Measurements from ENCODE around the gene ANKRD31. TPM values are rescaled to one million over a fixed set of nuclear protein-coding genes. Genes with fewer than 3 reads are reported as not detected.
"Not testable (repeated sequence)": the region's sequence is repeated elsewhere in the genome, so short reads cannot be mapped to it uniquely, and the experiment has no call there.

Gene ANKRD31
- total and polyA plus RNA-seq, 7 experiments from 2014 or later: 0.22 to 1.6 (median 0.59) TPM

DNA sequence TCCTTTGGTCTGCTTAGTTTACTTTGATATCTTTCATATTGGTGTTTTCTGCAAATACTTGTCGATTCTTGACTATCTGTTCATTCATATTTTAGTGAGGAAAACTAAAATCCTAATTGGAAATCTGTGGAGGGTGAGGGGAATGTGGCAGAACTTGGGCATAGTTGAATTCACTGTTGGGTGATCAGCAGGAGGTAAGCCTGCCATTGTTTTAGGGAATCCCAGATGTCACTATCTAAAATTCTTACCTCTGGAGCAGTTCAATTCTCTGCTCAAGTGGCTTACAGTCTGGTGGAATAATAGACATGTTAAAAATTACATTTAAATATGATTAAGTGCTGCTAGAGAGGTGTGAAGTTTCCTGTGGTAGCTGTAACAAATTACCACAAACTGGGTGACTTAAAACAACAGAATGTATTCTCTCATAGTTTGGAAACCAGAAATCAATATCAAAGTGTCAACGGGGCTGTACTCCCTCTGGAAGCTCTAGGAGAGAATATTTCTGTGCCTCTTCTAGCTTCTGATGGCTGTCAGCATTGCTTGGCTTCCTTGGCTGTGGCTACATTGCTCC lies 94.0 kb downstream of the ANKRD31 start:
- Histone ChIP-seq H3K36me3 (ENCODE audit: control insufficient read depth in 2 of 3, insufficient read depth in 3 of 3, low read length in 3 of 3) (no peaks in the 10 kb centered on the region), H3K4me3 (ENCODE audit: low read length) (no peak overlapping the region), H3K27ac (ENCODE audit: low read depth, low read length) (no peak overlapping the region), H3K9me3 (ENCODE audit: control insufficient read depth in 2 of 3, low read length in 3 of 3) (no peaks in the 10 kb centered on the region), H3K4me1 (ENCODE audit: control insufficient read depth in 2 of 2, insufficient read depth in 2 of 2, low read length in 2 of 2) (no peaks in the 10 kb centered on the region), H3K27me3 (ENCODE audit: control insufficient read depth in 2 of 2, insufficient read depth in 2 of 2, low read length in 2 of 2) (peaks cover 0 to 3% of the 10 kb centered on the region in 2 donors)
- H3K4me3 Mint-ChIP-seq: no peak overlapping the region
- ATAC-seq (no peak), DNase-seq (no peak)
- H3K9me3 Mint-ChIP-seq: peaks cover 0 to 11% (median 0%) of the 10 kb centered on the region in 11 donors
- peaks cover 2 to 29% (median 15%) of the 10 kb centered on the region in 7 donors for H3K4me1 Mint-ChIP-seq
- CTCF ChIA-PET: no interaction called here
- no peaks in the 10 kb centered on the region for H3K27me3 Mint-ChIP-seq
- intact Hi-C loops (cut with micrococcal nuclease): loop anchor here in 1 of 2 donors (2.0 kb wide), 1 partner anchor 16 kb away; no protein-coding TSS in a partner anchor
- POLR2A ChIA-PET: no interaction called here
- no peak overlapping the region for H3K27ac Mint-ChIP-seq
- peaks cover 0 to 2% (median 0%) of the 10 kb centered on the region in 5 donors for H3K36me3 Mint-ChIP-seq

DNA sequence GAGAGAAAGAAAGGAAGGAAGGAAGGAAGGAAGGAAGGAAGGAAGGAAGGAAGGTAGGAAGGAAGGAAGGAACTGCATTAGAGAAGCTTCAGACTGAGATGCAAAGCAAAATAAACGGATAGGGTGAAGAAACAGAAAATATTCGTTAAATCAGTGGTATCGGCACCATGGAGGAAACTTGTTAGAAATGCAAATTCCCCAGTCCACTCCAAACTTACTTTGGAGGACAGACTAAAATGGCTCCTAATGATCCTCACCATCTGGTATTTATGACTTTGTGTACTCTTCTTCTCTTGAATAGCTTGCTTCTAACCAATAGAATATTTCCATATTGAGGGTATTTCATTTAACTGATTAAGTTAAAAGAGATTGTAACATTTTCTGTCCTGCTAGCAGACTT lies 96.4 kb downstream of the ANKRD31 start:
- no peaks in the 10 kb centered on the region for H3K36me3 ChIP-seq (ENCODE audit: control insufficient read depth in 2 of 3, insufficient read depth in 3 of 3, low read length in 3 of 3)
- POLR2A ChIA-PET: interaction anchor here (0.7 kb wide), 1 partner anchor 82 kb away, joined by 5 read pairs; no protein-coding TSS in a partner anchor
- no peak overlapping the region for H3K27ac ChIP-seq (ENCODE audit: low read depth, low read length)
- intact Hi-C loops (cut with micrococcal nuclease): no loop called here
- no peaks in the 10 kb centered on the region for H3K4me1 ChIP-seq (ENCODE audit: control insufficient read depth in 2 of 2, insufficient read depth in 2 of 2, low read length in 2 of 2)
- Mint-ChIP-seq H3K27ac (peak overlapping the region in 3 of 9 donors; percentile 9 to 72 (median 39)), H3K27me3 (no peaks in the 10 kb centered on the region), H3K4me1 (peaks cover 0 to 14% (median 9%) of the 10 kb centered on the region in 7 donors), H3K36me3 (peaks cover 0 to 2% (median 0%) of the 10 kb centered on the region in 5 donors), H3K4me3 (no peak overlapping the region), H3K9me3 (peaks cover 0 to 11% (median 0%) of the 10 kb centered on the region in 11 donors)
- no peaks in the 10 kb centered on the region for H3K27me3 ChIP-seq (ENCODE audit: control insufficient read depth in 2 of 2, insufficient read depth in 2 of 2, low read length in 2 of 2)
- H3K4me3 ChIP-seq (ENCODE audit: low read length): no peak overlapping the region
- CTCF ChIA-PET: no interaction called here
- no peaks in the 10 kb centered on the region for H3K9me3 ChIP-seq (ENCODE audit: control insufficient read depth in 2 of 3, low read length in 3 of 3)
- ATAC-seq (no peak), DNase-seq (no peak)

DNA sequence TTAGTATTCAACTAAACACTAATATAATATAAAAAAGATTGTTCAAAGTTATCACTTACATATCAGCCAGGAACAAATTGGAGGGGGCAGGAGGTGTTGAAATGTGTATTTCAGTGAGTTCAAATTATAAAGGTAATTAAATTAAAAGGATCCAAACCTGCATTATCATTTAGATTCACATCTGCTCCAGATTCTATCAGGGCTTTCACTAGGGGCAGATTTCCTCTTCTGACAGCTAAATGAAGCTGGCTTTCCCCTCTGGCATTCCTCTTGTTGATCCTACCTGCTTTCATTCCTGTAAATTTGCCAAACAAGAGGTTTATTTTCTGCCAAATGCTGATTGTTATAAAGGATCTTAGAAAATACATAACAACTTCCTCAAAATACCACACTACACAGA lies 98.0 kb downstream of the ANKRD31 start:
- Mint-ChIP-seq H3K4me1 (peaks cover 0 to 10% (median 9%) of the 10 kb centered on the region in 7 donors), H3K4me3 (no peak overlapping the region), H3K36me3 (peaks cover 0 to 5% (median 0%) of the 10 kb centered on the region in 5 donors), H3K27me3 (no peaks in the 10 kb centered on the region), H3K9me3 (peaks cover 0 to 11% (median 0%) of the 10 kb centered on the region in 11 donors), H3K27ac (no peak overlapping the region)
- no peaks in the 10 kb centered on the region for H3K27me3 ChIP-seq (ENCODE audit: control insufficient read depth in 2 of 2, insufficient read depth in 2 of 2, low read length in 2 of 2)
- no peaks in the 10 kb centered on the region for H3K36me3 ChIP-seq (ENCODE audit: control insufficient read depth in 2 of 3, insufficient read depth in 3 of 3, low read length in 3 of 3)
- H3K27ac ChIP-seq (ENCODE audit: low read depth, low read length): no peak overlapping the region
- no peak for DNase-seq
- H3K4me3 ChIP-seq (ENCODE audit: low read length): no peak overlapping the region
- no peak for ATAC-seq
- CTCF ChIA-PET: no interaction called here
- H3K4me1 ChIP-seq (ENCODE audit: control insufficient read depth in 2 of 2, insufficient read depth in 2 of 2, low read length in 2 of 2): no peaks in the 10 kb centered on the region
- H3K9me3 ChIP-seq (ENCODE audit: control insufficient read depth in 2 of 3, low read length in 3 of 3): no peaks in the 10 kb centered on the region
- intact Hi-C loops (cut with micrococcal nuclease): no loop called here
- POLR2A ChIA-PET: no interaction called here

DNA sequence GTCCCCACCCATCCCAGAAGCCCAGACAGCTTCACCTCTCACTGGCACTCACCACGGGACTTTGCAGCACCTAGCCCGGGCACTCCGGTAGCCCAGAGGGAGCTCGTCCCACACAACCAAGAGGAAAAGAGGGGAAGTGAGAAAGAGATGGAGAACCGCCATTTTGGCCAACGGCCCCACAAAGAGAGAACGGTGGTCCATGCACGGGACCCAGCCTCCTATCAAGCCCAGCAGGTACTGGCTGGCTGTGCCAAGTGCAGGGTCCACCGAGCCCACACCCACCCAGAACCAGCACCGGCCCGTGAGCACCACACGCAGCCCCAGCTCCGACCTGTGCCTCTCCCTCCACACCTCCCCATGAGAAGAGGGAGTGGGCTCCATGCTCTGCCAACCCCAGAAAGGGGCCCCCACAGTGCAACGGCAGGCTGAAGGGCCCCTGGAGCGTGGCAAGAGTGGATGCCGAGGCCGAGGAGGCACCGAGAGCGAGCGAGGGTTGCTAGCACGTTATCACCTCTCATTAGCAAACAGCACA lies 105.8 kb downstream of the ANKRD31 start:
- ATAC-seq (no peak), DNase-seq (no peak)
- Mint-ChIP-seq H3K27me3 (no peaks in the 10 kb centered on the region), H3K27ac (no peak overlapping the region), H3K36me3 (peaks cover 0 to 23% (median 8%) of the 10 kb centered on the region in 5 donors), H3K9me3 (peaks cover 0 to 6% (median 2%) of the 10 kb centered on the region in 11 donors), H3K4me3 (no peak overlapping the region), H3K4me1 (no peaks in the 10 kb centered on the region)
- Histone ChIP-seq H3K36me3 (ENCODE audit: control insufficient read depth in 2 of 3, insufficient read depth in 3 of 3, low read length in 3 of 3) (no peaks in the 10 kb centered on the region), H3K9me3 (ENCODE audit: control insufficient read depth in 2 of 3, low read length in 3 of 3) (no peaks in the 10 kb centered on the region), H3K4me1 (ENCODE audit: control insufficient read depth in 2 of 2, insufficient read depth in 2 of 2, low read length in 2 of 2) (no peaks in the 10 kb centered on the region), H3K27ac (ENCODE audit: low read depth, low read length) (no peak overlapping the region), H3K4me3 (ENCODE audit: low read length) (no peak overlapping the region), H3K27me3 (ENCODE audit: control insufficient read depth in 2 of 2, insufficient read depth in 2 of 2, low read length in 2 of 2) (no peaks in the 10 kb centered on the region)
- intact Hi-C loops (cut with micrococcal nuclease): no loop called here
- ChIA-PET CTCF (interaction anchor here (0.7 to 1.2 kb wide), 2 partner anchors 37 to 83 kb away, joined by 3 to 5 read pairs; no protein-coding TSS in a partner anchor), POLR2A (no interaction called here)

DNA sequence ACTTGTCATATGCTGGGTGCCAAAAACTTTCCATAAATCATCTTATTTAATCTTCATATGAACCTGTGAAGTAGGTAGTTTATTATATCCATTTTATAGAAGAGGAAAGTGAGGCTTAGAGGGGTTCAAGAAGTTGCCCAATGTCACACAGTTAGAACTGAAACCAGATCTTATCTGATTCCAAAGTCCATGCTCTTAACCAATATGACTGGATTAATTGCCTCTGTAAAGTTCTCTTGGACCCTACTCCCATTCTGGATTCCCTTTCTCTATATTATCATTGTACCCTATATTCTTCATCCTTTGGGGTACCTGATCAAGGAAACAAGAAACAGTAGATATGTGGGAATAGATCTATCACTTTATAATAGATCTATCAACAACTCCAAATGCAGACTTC lies 119.8 kb downstream of the ANKRD31 start:
- Mint-ChIP-seq H3K27ac (no peak overlapping the region), H3K4me3 (no peak overlapping the region), H3K27me3 (no peaks in the 10 kb centered on the region), H3K9me3 (peaks cover 0 to 14% (median 3%) of the 10 kb centered on the region in 11 donors), H3K4me1 (peaks cover 0 to 10% (median 4%) of the 10 kb centered on the region in 7 donors), H3K36me3 (peaks cover 0 to 6% (median 0%) of the 10 kb centered on the region in 5 donors)
- POLR2A ChIA-PET: no interaction called here
- CTCF ChIA-PET: no interaction called here
- Histone ChIP-seq H3K4me3 (ENCODE audit: low read length) (no peak overlapping the region), H3K27me3 (ENCODE audit: control insufficient read depth in 2 of 2, insufficient read depth in 2 of 2, low read length in 2 of 2) (no peaks in the 10 kb centered on the region), H3K9me3 (ENCODE audit: control insufficient read depth in 2 of 3, low read length in 3 of 3) (no peaks in the 10 kb centered on the region), H3K4me1 (ENCODE audit: control insufficient read depth in 2 of 2, insufficient read depth in 2 of 2, low read length in 2 of 2) (peaks cover 0 to under 1% of the 10 kb centered on the region in 2 donors), H3K27ac (ENCODE audit: low read depth, low read length) (no peak overlapping the region), H3K36me3 (ENCODE audit: control insufficient read depth in 2 of 3, insufficient read depth in 3 of 3, low read length in 3 of 3) (no peaks in the 10 kb centered on the region)
- intact Hi-C loops (cut with micrococcal nuclease): loop anchor here in 1 of 2 donors (5.0 kb wide), 1 partner anchor 65 kb away; no protein-coding TSS in a partner anchor
- ATAC-seq: no peak
- DNase-seq: no peak

DNA sequence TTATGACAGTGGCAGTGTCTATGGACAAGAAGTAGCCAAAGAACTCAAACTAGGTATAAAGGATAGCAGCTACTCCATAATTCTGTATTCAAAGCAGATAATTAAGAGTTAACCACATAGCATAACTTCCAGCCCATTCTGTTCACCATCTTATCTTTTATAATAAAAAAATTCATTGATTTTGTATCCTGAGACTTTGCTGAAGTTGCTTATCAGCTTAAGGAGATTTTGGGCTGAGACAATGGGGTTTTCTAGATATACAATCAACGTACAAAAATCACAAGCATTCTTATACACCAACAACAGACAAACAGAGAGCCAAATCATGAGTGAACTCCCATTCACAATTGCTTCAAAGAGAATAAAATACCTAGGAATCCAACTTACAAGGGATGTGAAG lies 122.4 kb downstream of the ANKRD31 start:
- H3K36me3 Mint-ChIP-seq; H3K9me3 ChIP-seq (ENCODE audit: control insufficient read depth in 2 of 3, low read length in 3 of 3); H3K27me3 ChIP-seq (ENCODE audit: control insufficient read depth in 2 of 2, insufficient read depth in 2 of 2, low read length in 2 of 2); CTCF ChIA-PET; H3K27ac ChIP-seq (ENCODE audit: low read depth, low read length); H3K9me3 Mint-ChIP-seq; ATAC-seq; DNase-seq; H3K27ac Mint-ChIP-seq; H3K4me3 Mint-ChIP-seq; H3K36me3 ChIP-seq (ENCODE audit: control insufficient read depth in 2 of 3, insufficient read depth in 3 of 3, low read length in 3 of 3); H3K27me3 Mint-ChIP-seq; intact Hi-C loops (cut with micrococcal nuclease); H3K4me3 ChIP-seq (ENCODE audit: low read length): not testable (repeated sequence)
- peaks cover 0 to 30% (median 26%) of the 10 kb centered on the region in 7 donors for H3K4me1 Mint-ChIP-seq
- peaks cover 0 to 14% of the 10 kb centered on the region in 2 donors for H3K4me1 ChIP-seq (ENCODE audit: control insufficient read depth in 2 of 2, insufficient read depth in 2 of 2, low read length in 2 of 2)
- POLR2A ChIA-PET: interaction anchor here (1.0 kb wide), 1 partner anchor 10 kb away, joined by 4 read pairs; no protein-coding TSS in a partner anchor

Data from naive thymus-derived CD4-positive, alpha-beta T cell (primary cell).